GM19468 (cell line): ENCODE results near the gene RAD21L1.
"Not testable (repeated sequence)": the region's sequence is repeated elsewhere in the genome, so short reads cannot be mapped to it uniquely, and the experiment has no call there.

Source experiments
- ATAC-seq: cut with Tn5 transposase; IDR thresholded peaks from one replicate; pipeline ENCODE4 v1.9.1; 2021; ENCODE audit warnings: mild to moderate bottlenecking, moderate library complexity, moderate number of reproducible peaks; ENCODE audit not compliant: unreplicated experiment; ENCODE audit errors: extremely low read depth

The RAD21L1 gene

DNA sequence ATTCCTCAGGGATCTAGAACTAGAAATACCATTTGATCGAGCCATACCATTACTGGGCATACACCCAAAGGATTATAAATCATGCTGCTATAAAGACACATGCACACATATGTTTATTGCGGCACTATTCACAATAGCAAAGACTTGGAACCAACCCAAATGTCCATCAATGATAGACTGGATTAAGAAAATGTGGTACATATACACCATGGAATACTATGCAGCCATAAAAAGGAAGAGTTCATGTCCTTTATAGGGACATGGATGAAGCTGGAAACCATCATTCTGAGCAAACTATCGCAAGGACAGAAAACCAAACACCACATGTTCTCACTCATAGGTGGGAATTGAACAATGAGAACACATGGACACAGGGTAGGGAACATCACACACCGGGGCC is 3.1 kb upstream of the RAD21L1 start:
- ATAC-seq, result not testable (repeated sequence)

DNA sequence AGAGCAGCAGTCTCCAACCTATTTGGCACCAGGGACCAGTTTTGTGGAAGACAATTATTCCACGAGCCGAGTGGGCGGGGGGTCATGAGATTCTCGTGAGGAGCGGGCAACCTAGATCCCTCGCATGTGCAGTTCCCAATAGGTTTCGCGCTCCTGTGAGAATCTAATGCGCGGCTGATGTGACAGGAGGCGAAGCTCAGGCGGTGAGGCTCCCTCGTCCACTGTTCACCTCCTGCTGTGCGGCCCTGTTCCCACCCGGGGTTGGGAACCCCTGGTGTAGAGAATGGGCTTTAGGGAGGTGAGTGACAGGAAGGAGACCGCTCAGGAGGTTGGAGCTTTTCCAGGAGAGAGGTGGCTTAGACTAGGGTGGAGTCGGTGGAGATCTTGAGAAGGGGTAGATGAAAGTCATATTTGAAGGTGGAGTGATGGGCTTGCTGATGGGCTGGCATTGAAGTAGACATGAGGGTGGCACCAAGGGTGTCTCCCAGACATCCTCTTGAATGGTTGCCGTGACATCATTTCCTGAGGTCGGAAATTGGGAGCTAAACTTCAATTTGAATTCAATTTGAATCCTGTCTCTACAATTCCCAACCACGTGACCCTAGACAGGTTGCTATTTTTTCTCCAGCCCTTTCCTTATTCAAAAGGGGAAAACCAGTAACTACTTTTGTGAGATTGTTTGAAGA is 1.5 kb upstream of the RAD21L1 start:
- ATAC-seq, result no peak

DNA sequence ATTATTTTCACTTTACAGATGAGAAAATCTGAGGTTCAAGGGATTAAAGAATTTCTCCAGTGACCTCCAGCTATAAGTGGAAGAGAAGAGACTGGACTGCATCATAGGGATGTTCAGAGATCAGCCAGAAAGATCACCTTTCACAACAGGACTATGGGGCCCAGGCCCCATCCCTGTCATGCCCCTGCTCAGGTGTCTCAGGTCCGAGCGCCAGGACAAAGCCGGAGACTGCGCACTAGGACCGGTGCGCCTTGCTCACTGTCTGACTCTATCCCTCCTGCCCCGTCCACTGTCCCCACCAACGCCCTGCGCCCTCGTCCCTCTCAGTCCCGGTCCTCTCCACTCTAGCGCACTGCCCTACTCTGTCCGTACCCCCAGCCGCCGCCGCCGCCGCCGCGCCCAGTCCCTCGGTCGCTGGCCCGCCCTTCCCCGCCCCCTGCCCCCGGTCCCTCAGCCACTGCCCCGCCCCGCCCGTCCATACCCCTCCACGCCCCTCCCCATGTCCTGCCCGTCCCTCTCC is 521 bp upstream of the RAD21L1 start:
- no peak for ATAC-seq

DNA sequence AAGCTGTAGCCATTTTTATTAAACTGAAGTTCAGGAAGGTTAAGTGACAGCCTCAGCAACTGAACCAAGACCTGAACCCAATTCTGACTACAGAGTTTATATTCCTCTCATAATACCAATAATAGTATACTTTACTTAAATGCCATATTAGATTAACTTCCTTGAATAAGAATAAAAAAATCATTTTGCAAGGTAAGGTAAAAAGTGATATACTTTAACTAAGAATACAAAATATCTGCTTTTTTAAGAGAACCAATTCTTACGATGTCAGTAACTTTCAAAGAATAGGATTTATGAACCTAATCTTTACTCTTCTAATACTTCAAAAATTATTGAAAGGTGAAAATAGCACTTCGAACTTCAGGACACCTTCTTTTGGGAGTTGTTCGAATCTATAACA is 3.7 kb downstream of the RAD21L1 start:
- no peak for ATAC-seq

DNA sequence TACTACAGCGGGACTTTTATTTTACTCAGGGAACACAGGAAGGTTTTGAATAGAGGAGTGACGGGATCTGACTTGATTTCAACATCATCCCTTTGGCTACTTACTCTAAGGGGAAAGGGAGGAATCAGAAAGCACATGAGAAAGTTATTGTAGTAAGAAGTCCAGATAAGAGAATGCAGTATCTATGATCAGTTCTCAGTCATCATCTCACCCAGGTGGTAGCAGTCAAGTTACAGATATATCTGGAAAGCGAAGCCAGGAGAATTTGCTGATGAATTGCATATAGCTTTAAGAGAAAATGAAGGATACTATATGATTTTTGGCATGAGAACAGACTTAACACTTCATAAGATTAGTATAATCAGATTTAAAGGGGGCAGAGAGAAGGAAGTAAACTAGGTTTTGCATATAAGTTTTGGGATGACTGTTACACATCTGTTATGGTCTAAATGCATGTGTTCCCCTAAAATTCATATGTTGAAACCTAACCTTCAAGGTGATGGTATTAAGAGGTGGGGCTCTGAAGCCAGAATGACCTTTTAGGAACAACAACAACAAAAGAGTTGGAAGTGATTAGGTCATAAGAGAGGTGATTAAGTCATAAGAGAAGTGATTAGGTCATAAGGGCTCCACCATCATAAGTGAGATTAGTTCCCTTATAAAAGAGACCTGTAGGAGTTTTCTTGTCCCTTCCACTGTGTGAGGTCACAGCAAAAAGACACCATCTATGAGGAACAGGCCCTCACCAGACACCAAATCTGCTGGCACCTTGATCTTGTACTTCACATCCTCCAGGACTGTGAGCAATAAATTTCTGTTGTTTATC is 6.7 kb downstream of the RAD21L1 start:
- ATAC-seq, result no peak

DNA sequence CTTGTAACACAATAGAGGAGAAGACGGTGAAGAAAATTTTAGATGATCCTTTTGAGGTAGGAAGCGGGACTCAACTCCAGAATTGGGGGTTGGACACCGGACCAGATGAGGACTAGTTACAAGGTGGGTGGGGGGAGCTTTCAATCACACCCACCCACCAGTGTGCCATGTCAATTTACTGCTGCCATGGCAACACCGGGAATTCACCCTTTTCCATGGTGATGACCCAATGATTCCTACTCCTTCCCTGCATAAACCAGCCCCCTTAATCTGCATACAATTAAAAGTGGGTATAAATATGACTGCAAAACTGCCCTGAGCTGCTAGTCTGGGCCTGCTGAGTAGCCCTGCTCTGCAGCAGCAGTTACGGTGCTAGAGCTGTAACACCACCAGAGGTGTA is 14.7 kb downstream of the RAD21L1 start:
- ATAC-seq, result no peak

DNA sequence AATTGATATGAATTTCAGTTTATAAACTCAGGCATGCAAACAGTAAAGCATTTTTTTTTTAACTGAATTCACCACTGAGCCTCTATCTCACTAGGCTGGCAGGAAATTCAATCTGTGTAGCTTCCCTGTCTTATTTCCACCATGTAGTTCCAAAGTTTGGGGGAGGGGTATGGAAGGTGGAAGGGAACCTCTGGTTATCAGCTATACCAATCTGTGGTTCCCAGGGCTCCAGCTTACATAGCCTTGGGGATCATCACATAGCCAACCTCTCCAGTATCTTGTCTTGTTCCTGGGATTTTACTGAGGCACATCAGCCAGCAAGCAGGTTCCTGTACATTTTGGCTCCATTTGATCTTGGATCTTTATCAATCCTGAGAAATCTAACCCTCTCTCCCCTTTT is 15.6 kb downstream of the RAD21L1 start:
- ATAC-seq, result no peak

DNA sequence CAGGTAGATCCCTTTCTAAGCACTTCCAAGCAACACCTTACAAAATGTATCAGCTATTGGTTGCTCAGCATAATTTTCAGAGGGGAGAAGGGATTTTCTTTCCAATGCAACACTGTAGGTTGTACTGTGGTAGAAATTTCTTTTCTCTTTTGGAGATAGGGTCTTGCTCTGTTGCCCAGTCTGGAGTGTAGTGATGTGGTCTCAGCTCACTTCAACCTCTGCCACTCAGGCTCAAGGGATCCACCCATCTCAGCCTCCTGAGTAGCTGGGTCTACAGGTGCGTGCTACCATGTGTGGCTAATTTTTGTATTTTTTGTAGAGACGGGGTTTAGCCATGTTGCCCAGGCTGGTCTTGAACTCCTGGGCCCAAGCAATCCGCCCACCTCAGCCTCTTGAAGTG is 16.3 kb downstream of the RAD21L1 start:
- ATAC-seq, result no peak

DNA sequence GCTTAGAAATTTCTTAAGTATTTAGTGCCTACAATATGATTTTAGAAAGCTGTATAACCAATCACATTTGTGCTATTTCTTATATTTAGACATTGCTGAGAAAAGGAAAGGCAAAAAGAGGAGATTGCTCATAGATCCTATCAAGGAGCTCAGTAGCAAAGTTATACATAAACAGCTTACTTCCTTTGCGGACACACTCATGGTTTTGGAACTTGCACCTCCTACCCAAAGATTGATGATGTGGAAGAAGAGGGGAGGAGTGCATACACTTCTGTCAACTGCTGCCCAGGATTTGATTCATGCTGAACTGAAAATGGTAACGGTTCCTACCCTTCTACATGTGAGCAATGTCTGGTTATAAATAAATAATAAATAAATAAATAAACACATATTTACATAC is 16.7 kb downstream of the RAD21L1 start:
- no peak for ATAC-seq

DNA sequence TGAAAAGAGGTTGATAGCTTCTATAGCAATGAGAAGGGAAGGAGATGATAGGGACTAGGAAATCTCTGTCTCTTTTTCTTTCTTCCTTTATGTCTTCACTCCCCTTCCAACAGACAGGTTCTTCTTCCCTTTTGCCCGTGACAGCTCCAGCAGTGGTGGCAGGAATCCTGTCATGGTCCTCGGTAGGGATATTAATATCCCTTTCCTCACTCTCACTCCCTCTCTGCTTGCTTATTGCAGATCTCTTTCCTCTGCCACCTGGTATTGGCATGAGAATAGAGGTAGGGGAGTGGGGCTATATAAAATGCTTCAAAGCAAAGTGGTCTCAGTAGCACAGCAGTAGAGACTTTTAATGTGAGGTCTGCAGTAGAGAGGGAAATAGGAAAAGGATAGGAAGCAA is 19.7 kb downstream of the RAD21L1 start:
- no peak for ATAC-seq

DNA sequence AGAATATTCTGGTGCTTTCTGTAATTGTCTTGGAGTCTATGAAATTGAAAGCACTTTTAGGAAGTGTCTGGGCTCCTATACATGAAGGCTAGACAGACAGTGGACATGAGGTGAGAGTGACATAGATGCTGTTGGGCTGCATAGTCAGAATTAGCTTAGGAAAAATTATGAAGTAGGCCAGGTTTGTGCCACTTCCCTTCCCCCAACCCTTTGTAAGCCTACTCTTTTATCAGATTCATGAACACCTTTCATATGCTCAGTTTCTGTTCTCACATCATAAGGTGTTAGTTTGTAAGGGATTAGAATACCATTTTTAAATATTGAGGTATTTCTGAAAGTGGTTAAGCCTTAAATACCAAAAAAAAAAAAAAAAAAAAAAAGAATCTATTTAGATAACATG is 21.8 kb downstream of the RAD21L1 start:
- ATAC-seq, result no peak

DNA sequence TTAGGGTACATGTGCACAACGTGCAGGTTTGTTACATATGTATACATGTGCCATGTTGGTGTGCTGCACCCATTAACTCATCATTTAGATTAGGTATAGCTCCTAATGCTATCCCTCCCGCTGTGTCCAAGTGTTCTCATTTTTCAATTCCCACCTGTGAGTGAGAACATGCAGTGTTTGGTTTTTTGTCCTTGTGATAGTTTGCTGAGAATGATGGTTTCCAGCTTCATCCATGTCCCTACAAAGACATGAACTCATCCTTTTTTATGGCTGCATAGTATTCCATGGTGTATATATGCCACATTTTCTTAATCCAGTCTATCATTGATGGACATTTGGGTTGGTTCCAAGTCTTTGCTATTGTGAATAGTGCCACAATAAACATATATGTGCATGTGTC is 24.4 kb downstream of the RAD21L1 start:
- not testable (repeated sequence) for ATAC-seq

DNA sequence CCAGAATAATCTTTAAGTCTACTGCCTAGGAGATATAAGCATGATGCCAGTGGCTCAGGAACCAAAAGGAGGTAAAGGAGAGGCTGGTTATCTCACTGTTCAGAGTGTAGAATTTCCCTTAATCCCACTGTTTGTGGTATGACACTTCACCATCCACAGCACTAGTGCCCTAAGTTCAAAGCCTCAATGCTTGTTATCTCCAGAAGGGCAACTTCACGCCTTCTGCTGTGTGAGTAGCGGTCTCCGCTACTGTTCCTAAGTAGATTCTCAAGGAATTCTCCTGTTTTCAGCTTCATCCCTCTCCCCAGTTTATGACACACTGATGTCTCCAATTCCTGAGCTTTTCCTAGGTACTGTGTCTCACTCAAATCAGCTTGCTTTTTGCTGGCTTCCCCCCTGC is 26.6 kb downstream of the RAD21L1 start:
- no peak for ATAC-seq

DNA sequence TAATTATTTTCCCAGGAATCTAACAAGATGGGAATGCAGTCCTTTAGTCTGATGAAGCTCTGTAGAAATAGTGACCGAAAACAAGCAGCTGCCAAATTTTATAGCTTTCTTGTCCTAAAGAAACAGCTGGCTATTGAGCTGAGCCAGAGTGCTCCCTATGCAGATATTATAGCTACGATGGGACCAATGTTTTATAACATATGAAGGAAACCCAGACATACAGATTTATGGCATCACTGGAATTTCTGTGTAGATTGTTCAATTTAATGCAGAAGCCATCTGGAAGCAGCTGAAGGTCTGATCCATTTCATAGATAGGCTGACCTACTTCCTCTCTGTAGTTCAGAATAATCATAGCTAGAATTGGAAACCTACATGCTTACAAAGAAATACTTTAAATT is 28.4 kb downstream of the RAD21L1 start:
- ATAC-seq, result no peak

DNA sequence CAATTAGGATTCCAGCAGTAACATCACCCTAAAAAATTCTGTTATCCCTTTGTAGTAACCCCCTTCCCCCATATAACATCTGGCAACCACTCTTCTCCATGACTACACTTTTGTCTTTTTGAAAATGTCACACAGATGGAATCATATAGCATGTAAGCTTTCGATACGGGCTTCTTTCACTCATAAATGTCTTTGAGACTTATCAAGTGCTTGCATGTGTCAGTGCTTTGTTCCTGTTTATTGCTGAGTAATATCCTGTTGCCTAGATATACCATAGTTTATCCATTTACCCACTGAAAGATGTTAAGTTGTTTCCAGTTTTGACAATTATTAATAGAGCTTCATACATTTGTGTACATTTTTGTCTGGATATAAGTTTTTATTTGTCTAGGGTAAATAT is 29.8 kb downstream of the RAD21L1 start:
- no peak for ATAC-seq

DNA sequence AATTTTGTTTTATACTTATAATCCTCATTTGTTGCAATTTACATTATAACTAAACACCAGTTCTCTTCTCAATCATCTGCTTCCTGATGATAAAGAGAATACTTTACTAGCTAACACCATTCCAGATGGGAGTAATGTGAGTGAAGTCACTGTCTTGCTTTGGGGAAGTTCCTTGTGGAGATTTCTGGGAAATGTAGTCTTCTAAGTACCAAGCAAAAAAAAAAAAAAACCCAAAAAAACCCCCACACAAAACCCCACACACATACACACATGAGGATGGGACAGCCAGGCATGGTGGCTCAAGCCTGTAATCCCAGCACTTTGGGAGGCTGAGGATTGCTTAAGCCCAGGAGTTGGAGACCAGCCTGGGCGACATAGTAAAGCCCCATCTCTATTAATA is 38.0 kb downstream of the RAD21L1 start:
- no peak for ATAC-seq

DNA sequence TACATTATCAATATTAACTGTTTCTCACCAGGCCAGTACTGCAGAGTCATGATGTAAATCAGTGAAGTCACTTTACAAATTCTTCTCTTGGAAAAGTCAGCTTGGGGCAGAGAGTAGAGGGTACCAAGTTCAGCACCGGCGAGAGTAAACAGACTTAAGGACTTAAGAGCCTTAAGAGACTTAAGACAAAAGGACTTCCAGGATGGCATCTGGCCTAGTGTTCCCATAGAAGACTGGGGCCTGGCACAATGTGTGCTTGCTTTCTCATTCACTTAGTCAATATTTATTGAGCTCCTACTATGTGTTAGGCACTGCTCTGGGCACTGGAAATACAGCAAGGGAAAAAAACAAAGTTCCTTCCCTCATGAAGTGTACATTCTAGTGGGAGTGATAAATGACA is 38.9 kb downstream of the RAD21L1 start:
- no peak for ATAC-seq

DNA sequence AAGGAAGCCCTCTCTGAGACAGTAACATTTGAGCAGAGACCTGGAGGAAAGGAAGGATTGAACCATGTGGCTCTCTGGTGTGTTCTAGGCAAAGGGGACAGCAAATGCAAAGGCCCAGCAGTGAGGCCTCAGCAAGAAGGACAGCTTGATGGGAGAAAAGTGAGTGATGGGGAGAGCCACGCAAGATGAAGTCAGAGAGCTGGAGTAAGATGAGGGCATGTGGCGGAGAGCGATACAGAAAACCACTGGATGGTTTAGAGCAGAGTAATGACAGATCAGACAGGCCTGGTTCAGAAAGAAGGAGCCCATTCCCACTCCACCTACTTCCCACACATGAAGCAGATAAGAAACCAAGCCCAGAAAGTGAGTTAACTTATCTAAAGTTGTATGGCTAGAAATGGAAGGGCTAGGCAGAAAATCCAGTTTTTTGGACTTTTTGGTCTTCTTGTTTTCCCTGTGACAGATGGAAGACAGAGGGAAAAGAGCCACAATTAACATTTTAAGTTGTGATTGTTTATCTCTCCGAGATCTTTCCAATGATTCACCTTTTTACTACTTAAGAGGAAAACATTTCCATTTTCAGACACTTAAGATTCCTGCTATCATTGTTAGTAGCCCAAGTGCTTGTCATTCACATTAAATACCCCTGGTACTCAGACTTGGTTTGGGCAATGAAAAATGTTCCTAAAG is 39.5 kb downstream of the RAD21L1 start:
- no peak for ATAC-seq

DNA sequence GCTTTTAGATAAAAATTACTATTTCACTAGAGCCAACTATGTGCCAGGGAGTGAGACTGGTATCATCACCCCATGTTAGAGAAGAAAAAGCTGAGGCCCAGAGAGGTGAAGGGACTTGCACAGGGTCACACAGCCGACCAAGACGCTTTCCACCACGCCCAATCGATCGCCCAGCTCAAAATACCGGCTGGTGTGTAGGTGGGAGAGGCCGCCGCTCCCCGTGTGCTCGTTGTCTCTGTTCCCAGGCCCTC is 40.0 kb downstream of the RAD21L1 start:
- no peak for ATAC-seq

DNA sequence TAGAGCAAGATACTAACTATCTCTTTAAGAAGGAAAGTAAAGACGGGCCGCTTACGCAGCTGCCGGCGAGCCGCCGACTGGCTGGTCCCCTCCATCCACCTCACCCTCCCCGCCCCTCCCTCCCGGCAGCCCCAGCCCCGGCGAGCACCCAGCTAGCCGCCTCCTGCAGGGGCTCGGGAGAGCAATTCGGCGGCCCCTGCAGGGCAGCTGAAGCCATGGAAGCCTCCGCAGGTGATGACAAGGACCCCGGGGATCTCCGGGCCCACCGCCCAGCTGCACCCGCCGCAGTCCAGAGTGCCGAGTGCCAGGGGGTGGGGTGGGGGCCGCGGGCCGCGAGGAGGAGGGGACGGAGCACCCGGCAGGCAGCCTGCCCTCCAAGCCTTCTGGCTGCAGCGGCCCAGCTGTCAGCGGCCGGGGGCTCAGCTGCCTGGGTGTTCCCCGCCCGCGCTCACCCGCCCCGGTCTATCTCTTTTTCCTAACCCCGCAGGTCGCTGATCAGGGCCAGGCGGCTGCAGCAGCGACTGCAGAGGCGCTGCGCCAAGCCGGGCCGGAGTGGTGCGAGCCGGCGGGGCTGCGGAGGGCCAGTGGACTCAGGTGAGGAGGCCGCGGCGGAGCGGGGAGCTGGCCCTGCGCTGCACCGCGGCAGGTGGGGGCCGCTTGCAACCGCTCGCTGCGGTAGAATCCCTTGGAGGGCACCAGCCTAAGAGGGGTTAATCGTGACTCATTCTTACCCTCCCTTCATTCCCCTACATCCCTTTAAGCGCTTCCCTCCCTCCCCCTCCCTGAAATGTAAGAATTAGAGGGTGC is 40.5 kb downstream of the RAD21L1 start, which contains the start of gene SNPH:
SNPH (plus strand) TSS at position 128 of the 807 bp plus-strand sequence. CDS start 29,946 bp downstream, outside the sequence.
- no peak for ATAC-seq
